GM10248 (cell line): ENCODE results near the gene KCNK7.

Source experiments
- CTCF ChIA-PET: fragments of 300-600 bp; sonication (Branson Sonifier 250); formaldehyde crosslinking; extraction: SDS; loops from one replicate; lab custom pipeline; 2021; ENCODE audit warnings: antibody characterized with exemption; lab: Yijun Ruan, JAX
- POLR2A ChIA-PET: fragments of 350-650 bp; sonication (Branson Sonifier 250); formaldehyde crosslinking; extraction: SDS; loops from one replicate; lab custom pipeline; 2020; ENCODE audit warnings: antibody characterized with exemption; lab: Yijun Ruan, JAX
- DNase-seq: peaks from one replicate; pipeline ENCODE4 v3.0.0; 2012; ENCODE audit errors: extremely low spot score
- TF ChIP-seq, protein P1 (sequence below): IDR thresholded peaks from 2 replicates; pipeline ENCODE4 v1.5.1; 2012; ENCODE audit warnings: mild to moderate bottlenecking, low read depth; ENCODE audit errors: extremely low read depth, missing control alignments, control extremely low read depth

KCNK7 gene, protein sequence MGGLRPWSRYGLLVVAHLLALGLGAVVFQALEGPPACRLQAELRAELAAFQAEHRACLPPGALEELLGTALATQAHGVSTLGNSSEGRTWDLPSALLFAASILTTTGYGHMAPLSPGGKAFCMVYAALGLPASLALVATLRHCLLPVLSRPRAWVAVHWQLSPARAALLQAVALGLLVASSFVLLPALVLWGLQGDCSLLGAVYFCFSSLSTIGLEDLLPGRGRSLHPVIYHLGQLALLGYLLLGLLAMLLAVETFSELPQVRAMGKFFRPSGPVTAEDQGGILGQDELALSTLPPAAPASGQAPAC

DNA sequence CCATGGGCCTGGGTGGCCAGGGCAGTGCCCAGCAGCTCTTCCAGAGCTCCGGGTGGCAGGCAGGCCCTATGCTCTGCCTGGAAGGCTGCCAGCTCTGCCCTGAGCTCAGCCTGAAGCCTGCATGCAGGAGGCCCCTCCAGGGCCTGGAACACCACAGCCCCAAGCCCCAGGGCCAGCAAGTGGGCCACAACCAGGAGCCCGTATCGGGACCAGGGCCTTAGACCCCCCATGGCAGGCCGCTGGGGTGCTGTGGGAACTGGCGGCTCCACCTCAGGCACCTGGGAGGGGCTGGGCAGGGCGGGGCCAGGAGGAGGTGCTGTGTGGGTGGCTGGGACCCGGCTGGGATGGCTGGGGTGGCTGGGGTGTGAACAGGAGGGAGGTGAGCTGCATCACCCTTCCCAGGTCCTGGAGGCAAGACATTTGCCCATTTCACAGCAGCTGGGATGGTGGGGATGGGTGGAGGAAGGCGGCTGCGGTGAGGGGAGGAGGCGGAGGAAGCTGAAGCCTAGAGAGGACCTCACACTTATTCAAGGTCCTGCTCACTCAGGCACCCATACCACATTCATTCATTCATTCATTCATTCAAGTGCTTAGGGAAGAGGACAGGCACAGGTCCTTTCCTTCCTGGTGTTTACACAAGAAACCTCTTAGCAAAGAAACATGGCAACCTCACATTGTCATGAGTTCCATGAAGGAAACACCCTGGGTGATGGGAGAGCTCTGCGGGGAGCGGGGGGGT lies at the start of gene KCNK7:
Gene KCNK7 (minus strand): TSS at position 258 of the 739 bp plus-strand sequence. CDS start 28 bp downstream, at position 230.
- DNase-seq = peak; percentile 31
- ChIA-PET CTCF (interaction anchor here (4.4 to 24.8 kb wide), 3 partner anchors 8 to 55 kb away, joined by 41 to 351 read pairs (median 351); partner anchors contain the start of genes EHBP1L1, KCNK7, MAP3K11 and PCNX3), POLR2A (interaction anchor here (0.7 kb wide), 1 partner anchor 51 kb away, joined by 3 read pairs; no protein-coding TSS in a partner anchor)
- TF ChIP-seq, protein P1, sequence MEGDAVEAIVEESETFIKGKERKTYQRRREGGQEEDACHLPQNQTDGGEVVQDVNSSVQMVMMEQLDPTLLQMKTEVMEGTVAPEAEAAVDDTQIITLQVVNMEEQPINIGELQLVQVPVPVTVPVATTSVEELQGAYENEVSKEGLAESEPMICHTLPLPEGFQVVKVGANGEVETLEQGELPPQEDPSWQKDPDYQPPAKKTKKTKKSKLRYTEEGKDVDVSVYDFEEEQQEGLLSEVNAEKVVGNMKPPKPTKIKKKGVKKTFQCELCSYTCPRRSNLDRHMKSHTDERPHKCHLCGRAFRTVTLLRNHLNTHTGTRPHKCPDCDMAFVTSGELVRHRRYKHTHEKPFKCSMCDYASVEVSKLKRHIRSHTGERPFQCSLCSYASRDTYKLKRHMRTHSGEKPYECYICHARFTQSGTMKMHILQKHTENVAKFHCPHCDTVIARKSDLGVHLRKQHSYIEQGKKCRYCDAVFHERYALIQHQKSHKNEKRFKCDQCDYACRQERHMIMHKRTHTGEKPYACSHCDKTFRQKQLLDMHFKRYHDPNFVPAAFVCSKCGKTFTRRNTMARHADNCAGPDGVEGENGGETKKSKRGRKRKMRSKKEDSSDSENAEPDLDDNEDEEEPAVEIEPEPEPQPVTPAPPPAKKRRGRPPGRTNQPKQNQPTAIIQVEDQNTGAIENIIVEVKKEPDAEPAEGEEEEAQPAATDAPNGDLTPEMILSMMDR = no peak

DNA sequence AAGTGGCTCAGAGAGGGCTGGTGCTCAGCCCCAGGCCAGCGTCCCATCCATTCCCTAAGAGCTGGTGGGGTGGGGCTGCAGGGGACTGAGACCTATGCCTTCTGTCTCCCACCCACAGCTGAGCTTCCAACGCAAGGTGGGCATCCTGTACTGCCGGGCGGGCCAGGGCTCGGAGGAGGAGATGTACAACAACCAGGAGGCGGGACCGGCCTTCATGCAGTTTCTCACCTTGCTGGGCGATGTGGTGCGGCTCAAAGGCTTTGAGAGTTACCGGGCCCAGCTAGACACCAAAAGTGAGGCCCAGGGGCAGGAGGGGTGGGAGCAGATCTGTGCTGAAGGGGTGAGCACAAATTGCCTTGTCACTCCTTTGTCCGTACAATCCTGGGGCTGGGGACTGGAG lies 49.2 kb upstream of the KCNK7 start:
- no peak for DNase-seq
- CTCF ChIA-PET = interaction anchor here (1.0 to 1.1 kb wide), 2 partner anchors 19 to 103 kb away, joined by 3 read pairs; no protein-coding TSS in a partner anchor
- POLR2A ChIA-PET = no interaction called here
- TF ChIP-seq, protein P1 = no peak

DNA sequence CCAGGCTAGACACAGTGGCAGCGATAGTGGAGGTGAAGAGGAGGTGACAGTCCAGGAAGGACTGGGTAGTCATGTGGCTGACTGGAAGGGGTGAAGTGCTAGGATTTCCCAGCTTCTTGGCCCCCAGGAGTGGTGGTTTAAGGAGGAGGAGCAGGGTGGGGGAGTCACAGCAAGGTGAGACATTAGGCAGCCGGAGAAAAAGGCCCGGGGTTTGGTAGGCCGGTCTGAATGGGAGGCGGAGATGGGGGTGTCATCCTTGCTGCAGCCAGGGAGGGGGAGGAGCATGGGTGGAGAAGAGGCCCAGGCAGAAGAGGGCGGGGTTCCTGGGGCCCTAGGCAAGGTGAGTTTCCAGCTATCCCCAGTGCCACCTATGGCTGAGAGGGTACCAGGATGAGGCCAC lies 48.4 kb upstream of the KCNK7 start:
- ChIA-PET POLR2A (no interaction called here), CTCF (interaction anchor here (1.0 kb wide), 1 partner anchor 18 kb away, joined by 3 read pairs; no protein-coding TSS in a partner anchor)
- TF ChIP-seq, protein P1 = no peak
- DNase-seq = no peak

DNA sequence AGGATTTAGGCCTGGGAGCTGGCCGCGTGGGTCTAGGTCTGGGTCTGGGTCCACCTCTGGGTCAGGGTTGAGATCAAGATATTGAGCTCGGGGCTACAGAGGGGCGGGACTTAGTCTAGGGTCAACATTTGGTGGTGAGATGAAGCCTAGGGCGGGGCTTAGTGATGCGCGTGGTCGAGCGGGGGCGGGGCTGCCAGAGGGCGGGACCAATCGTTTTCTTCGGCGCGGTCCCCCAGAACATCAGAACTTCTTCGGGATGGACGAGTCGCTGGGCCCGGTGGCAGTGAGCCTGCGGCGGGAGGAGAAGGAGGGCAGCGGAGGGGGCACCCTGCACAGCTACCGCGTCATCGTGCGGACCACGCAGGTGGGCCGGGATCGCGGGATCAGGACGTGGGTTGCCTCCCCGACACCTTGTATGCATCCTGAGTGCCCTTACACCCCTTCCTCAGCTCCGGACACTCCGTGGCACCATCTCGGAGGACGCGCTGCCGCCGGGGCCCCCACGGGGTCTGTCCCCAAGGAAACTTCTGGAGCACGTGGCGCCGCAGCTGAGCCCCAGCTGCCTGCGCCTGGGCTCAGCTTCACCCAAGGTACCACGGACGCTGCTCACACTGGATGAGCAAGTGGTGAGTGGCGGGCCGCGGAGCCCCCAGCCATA lies 46.5 kb upstream of the KCNK7 start:
- no peak for DNase-seq
- TF ChIP-seq, protein P1 = no peak
- POLR2A ChIA-PET = interaction anchor here (5.2 kb wide), 1 partner anchor 10 kb away, joined by 31 read pairs; no protein-coding TSS in a partner anchor
- CTCF ChIA-PET = interaction anchor here (1.2 to 5.7 kb wide), 3 partner anchors 11 to 102 kb away, joined by 4 to 54 read pairs (median 6); no protein-coding TSS in a partner anchor

DNA sequence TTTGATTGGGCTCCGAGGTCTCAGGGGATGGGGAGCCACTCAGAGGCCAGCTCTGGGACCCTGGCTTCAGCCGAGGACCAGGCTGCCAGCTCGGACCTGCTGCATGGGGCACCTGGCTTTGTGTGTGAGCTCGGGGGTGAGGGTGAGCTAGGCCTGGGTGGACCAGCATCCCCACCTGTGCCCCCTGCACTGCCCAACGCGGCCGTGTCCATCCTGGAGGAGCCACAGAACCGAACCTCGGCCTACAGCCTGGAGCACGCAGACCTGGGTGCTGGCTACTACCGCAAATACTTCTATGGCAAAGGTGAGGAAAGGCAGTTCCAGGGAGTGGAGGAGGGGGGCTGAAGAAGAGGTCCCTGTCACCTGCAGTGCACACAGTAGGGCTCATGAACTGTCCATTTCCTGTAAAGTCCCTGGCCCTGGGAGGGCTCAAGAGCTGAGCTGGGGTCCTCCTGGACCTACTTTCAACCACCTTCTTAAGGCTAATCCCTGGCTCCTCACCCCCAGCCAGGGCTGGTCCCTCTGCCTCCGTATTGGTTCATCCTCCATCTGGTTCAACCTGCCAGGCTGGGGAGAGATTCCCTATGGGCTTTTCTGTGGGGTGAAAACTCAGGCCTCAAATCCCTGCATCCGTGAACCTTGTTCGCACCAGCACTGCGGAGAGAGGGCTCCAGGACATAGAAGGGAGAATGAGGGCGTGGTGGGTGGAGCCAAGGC lies 45.9 kb upstream of the KCNK7 start:
- ChIA-PET CTCF (interaction anchor here (1.5 to 5.7 kb wide), 3 partner anchors 8 to 101 kb away, joined by 3 to 54 read pairs (median 6); no protein-coding TSS in a partner anchor), POLR2A (interaction anchor here (5.2 kb wide), 1 partner anchor 11 kb away, joined by 31 read pairs; no protein-coding TSS in a partner anchor)
- TF ChIP-seq, protein P1 = no peak
- DNase-seq = no peak
